Measurements from ENCODE around the gene USP54. TPM values are rescaled to one million over a fixed set of nuclear protein-coding genes. Genes with fewer than 3 reads are reported as not detected.

USP54 gene
- total RNA-seq, 2 experiments from 2014 or later: 2.7 to 3.2 TPM

DNA sequence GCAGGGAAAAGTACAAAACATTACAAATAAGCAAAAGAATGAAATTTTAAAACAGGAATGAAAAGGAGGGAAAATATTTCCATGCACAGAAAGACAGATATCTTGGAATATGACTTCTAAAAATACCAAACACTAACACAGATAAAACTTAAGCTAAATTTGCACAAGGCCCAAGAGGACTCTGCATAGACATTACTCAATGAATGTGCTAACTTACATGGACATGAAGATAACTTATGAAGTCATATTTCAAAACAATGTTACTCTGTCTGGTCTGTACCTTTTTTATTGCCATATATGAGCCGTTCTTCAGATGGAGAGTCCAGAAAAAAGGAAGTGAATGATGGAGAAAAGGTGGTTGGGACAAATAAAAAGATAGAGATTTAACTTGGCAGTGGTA, 142.8 kb downstream of the USP54 start:
- Mint-ChIP-seq H3K4me3 (no peak overlapping the region), H3K9me3 (no peaks in the 10 kb centered on the region), H3K4me1 (ENCODE audit: low read depth) (no peaks in the 10 kb centered on the region), H3K36me3 (ENCODE audit: low read depth) (peaks cover 63% of the 10 kb centered on the region), H3K27me3 (no peaks in the 10 kb centered on the region), H3K27ac (no peak overlapping the region)
- no peak for DNase-seq
- ChIA-PET CTCF (no interaction called here), POLR2A (no interaction called here)
- no peak for ATAC-seq (ENCODE audit: poor library complexity)
- Histone ChIP-seq H3K4me3 (ENCODE audit: low read length) (no peak overlapping the region), H3K36me3 (ENCODE audit: insufficient read depth, low read length) (peaks cover 33% of the 10 kb centered on the region), H3K9me3 (ENCODE audit: control insufficient read depth in 1 of 2, insufficient read depth in 1 of 2, low read length in 2 of 2) (no peaks in the 10 kb centered on the region), H3K27me3 (ENCODE audit: control insufficient read depth in 1 of 2, insufficient read depth in 2 of 2, low read length in 2 of 2) (no peaks in the 10 kb centered on the region), H3K27ac (ENCODE audit: low read depth in 1 of 2, low read length in 2 of 2) (no peak overlapping the region), H3K4me1 (ENCODE audit: insufficient read depth, low read length) (no peaks in the 10 kb centered on the region)
- intact Hi-C loops (cut with DNase I, micrococcal nuclease): no loop called here
- TF ChIP-seq, protein P1, sequence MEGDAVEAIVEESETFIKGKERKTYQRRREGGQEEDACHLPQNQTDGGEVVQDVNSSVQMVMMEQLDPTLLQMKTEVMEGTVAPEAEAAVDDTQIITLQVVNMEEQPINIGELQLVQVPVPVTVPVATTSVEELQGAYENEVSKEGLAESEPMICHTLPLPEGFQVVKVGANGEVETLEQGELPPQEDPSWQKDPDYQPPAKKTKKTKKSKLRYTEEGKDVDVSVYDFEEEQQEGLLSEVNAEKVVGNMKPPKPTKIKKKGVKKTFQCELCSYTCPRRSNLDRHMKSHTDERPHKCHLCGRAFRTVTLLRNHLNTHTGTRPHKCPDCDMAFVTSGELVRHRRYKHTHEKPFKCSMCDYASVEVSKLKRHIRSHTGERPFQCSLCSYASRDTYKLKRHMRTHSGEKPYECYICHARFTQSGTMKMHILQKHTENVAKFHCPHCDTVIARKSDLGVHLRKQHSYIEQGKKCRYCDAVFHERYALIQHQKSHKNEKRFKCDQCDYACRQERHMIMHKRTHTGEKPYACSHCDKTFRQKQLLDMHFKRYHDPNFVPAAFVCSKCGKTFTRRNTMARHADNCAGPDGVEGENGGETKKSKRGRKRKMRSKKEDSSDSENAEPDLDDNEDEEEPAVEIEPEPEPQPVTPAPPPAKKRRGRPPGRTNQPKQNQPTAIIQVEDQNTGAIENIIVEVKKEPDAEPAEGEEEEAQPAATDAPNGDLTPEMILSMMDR (IDR thresholded peaks at IDR 0.05): no peak

Other genes starting within 250 kb of the USP54 start
- 1 to 10 TPM; 2.6 TPM for gene CFAP70, start 232.5 kb downstream of the USP54 start, total RNA-seq
- gene ANXA7, start 177.3 kb downstream of the USP54 start, total RNA-seq: 10 to 100 TPM; 77.7 to 79.6 TPM
- gene MSS51, start 157.8 kb downstream of the USP54 start, total RNA-seq: 1 to 10 TPM; 1.1 TPM
- 10 to 100 TPM; 20.2 to 20.3 TPM for gene PPP3CB, start 95.3 kb downstream of the USP54 start, total RNA-seq
- gene MYOZ1, start 50.1 kb upstream of the USP54 start, total RNA-seq: not detected
- gene SYNPO2L, start 64.7 kb upstream of the USP54 start, total RNA-seq: not detected
- gene AGAP5, start 106.8 kb upstream of the USP54 start, total RNA-seq: 1 to 10 TPM; 4.9 to 5.1 TPM
- 10 to 100 TPM; 52.0 to 54.2 TPM for gene SEC24C, start 153.0 kb upstream of the USP54 start, total RNA-seq
- gene CHCHD1, start 190.7 kb upstream of the USP54 start, total RNA-seq: 1 to 10 TPM; 6.3 to 6.8 TPM
- 10 to 100 TPM; 66.4 to 70.7 TPM for gene ZSWIM8, start 194.3 kb upstream of the USP54 start, total RNA-seq
- gene NDST2, start 220.3 kb upstream of the USP54 start, total RNA-seq: 100 to 1,000 TPM; 121 to 135 TPM